ENCODE measurements around the gene METAP1D. TPM values are rescaled to one million over a fixed set of nuclear protein-coding genes. Genes with fewer than 3 reads are reported as not detected.
"Not testable (repeated sequence)": the region's sequence is repeated elsewhere in the genome, so short reads cannot be mapped to it uniquely, and the experiment has no call there.

METAP1D gene
- total RNA-seq, 1 experiment from 2014 or later = 20.7 TPM

DNA sequence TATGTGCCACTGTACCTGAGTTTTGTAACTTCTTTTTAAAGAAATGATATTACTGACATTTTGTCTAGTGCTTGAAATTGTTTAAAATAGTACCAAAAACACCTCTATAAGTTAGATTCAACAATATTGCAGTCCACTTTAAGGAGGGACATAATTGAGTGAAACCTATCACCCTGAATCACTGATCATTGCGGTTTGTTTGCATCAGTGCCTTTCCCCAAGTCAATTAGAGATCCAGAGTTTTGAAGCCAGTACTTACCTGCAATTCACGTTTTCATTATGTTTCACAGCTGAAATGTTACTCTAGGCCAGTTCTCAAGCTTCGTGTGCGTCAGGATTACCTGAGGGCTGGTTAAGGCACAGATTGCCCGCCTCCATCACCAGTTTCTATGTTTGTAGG is 58.9 kb downstream of the METAP1D start:
- Histone ChIP-seq H3K4me2 (ENCODE audit: low read depth, low read length, poor library complexity, severe bottlenecking) (no peak overlapping the region), H3K4me3 (ENCODE audit: low read length) (no peak overlapping the region), H3K36me3 (ENCODE audit: insufficient read depth, low read length) (no peaks in the 10 kb centered on the region), H3K9ac (ENCODE audit: low read length) (no peak overlapping the region), H3K79me2 (ENCODE audit: low read length) (no peaks in the 10 kb centered on the region), H3K9me2 (replicated peaks; ENCODE audit: insufficient read depth, low read length) (no peaks in the 10 kb centered on the region), H3K4me1 (ENCODE audit: low read length) (peaks cover 28% of the 10 kb centered on the region), H3K27ac (ENCODE audit: low read length) (no peak overlapping the region), H3K27me3 (ENCODE audit: low read length) (no peaks in the 10 kb centered on the region), H3K9me3 (ENCODE audit: low read length) (no peaks in the 10 kb centered on the region), H2AFZ (ENCODE audit: low read length) (no peak overlapping the region), H4K20me1 (ENCODE audit: insufficient read depth, low read depth, low read length) (no peaks in the 10 kb centered on the region)
- no peak for DNase-seq

DNA sequence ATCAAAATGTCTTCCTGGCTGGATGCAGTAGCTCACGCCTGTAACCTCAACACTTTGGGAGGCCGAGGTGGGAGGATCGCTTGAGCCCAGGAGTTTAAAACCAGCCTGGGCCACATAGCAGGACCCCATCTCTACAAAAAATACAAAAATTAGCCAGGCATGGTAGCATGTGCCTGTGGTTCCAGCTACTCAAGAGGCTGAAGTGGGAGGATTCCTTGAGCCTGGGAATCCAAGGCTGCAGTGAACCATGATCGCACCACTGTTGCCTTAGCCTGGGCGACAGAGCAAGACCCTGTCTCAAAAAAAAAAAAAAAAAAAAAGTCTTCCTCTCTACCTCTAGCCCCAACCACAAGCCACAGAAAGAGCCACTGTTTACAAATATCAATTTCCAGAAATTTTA is 60.4 kb downstream of the METAP1D start:
- H3K9me2 ChIP-seq (replicated peaks; ENCODE audit: insufficient read depth, low read length); H3K9ac ChIP-seq (ENCODE audit: low read length); H3K79me2 ChIP-seq (ENCODE audit: low read length); H3K27ac ChIP-seq (ENCODE audit: low read length); H3K36me3 ChIP-seq (ENCODE audit: insufficient read depth, low read length); H3K27me3 ChIP-seq (ENCODE audit: low read length); H2AFZ ChIP-seq (ENCODE audit: low read length); DNase-seq; H3K4me3 ChIP-seq (ENCODE audit: low read length); H3K4me2 ChIP-seq (ENCODE audit: low read depth, low read length, poor library complexity, severe bottlenecking); H3K9me3 ChIP-seq (ENCODE audit: low read length); H4K20me1 ChIP-seq (ENCODE audit: insufficient read depth, low read depth, low read length): not testable (repeated sequence)
- peaks cover 37% of the 10 kb centered on the region for H3K4me1 ChIP-seq (ENCODE audit: low read length)

- peak overlapping the region; percentile 76 for H2AFZ ChIP-seq (ENCODE audit: low read length)
- H3K4me3 ChIP-seq (ENCODE audit: low read length) = peak overlapping the region; percentile 27; the same call in 1 of the 2 replicates
Observed at GRCh38 chr2:172062402-172063004, 62.8 kb downstream of the METAP1D start.

DNA sequence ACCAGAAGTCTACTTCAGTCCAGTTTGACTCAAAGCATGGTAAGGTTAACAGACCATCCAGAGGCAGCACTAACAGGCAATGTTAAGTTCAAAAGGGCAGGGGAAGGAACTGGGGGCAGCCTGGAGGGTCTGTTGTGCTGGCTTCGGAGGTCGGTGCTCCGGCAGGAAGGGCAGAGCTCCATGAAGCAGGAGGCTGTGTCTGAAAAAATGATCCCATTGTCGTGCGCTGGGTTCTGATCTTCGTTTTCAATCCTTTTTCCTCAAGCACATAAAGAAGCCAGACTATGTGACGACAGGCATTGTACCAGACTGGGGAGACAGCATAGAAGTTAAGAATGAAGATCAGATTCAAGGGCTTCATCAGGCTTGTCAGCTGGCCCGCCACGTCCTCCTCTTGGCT is 63.7 kb downstream of the METAP1D start:
- H3K4me1 ChIP-seq (ENCODE audit: low read length) = peaks cover 36% of the 10 kb centered on the region
- peak overlapping the region; percentile 76 for H2AFZ ChIP-seq (ENCODE audit: low read length)
- H3K79me2 ChIP-seq (ENCODE audit: low read length) = no peaks in the 10 kb centered on the region
- H3K9me3 ChIP-seq (ENCODE audit: low read length) = no peaks in the 10 kb centered on the region
- peak overlapping the region; percentile 60 for H3K4me2 ChIP-seq (ENCODE audit: low read depth, low read length, poor library complexity, severe bottlenecking)
- no peaks in the 10 kb centered on the region for H3K36me3 ChIP-seq (ENCODE audit: insufficient read depth, low read length)
- no peaks in the 10 kb centered on the region for H3K9me2 ChIP-seq (replicated peaks; ENCODE audit: insufficient read depth, low read length)
- peak overlapping the region; percentile 27 for H3K4me3 ChIP-seq (ENCODE audit: low read length)
- DNase-seq = no peak
- no peaks in the 10 kb centered on the region for H4K20me1 ChIP-seq (ENCODE audit: insufficient read depth, low read depth, low read length)
- H3K9ac ChIP-seq (ENCODE audit: low read length) = peak overlapping the region; percentile 25; the same call in 1 of the 2 replicates
- H3K27ac ChIP-seq (ENCODE audit: low read length) = peak overlapping the region; percentile 64
- H3K27me3 ChIP-seq (ENCODE audit: low read length) = no peaks in the 10 kb centered on the region

More at GRCh38 chr2:172062402-172063004, 62.8 kb downstream of the METAP1D start:
- H3K4me1 ChIP-seq (ENCODE audit: low read length) = peaks cover 36% of the 10 kb centered on the region
- no peak for DNase-seq
- peak overlapping the region; percentile 60 for H3K4me2 ChIP-seq (ENCODE audit: low read depth, low read length, poor library complexity, severe bottlenecking)
- no peaks in the 10 kb centered on the region for H3K9me3 ChIP-seq (ENCODE audit: low read length)
- H3K79me2 ChIP-seq (ENCODE audit: low read length) = no peaks in the 10 kb centered on the region
- no peaks in the 10 kb centered on the region for H3K36me3 ChIP-seq (ENCODE audit: insufficient read depth, low read length)
- H3K9me2 ChIP-seq (replicated peaks; ENCODE audit: insufficient read depth, low read length) = no peaks in the 10 kb centered on the region
- peak overlapping the region; percentile 64 for H3K27ac ChIP-seq (ENCODE audit: low read length)
- H3K9ac ChIP-seq (ENCODE audit: low read length) = peak overlapping the region; percentile 25
- no peaks in the 10 kb centered on the region for H4K20me1 ChIP-seq (ENCODE audit: insufficient read depth, low read depth, low read length)
- H3K27me3 ChIP-seq (ENCODE audit: low read length) = no peaks in the 10 kb centered on the region

DNA sequence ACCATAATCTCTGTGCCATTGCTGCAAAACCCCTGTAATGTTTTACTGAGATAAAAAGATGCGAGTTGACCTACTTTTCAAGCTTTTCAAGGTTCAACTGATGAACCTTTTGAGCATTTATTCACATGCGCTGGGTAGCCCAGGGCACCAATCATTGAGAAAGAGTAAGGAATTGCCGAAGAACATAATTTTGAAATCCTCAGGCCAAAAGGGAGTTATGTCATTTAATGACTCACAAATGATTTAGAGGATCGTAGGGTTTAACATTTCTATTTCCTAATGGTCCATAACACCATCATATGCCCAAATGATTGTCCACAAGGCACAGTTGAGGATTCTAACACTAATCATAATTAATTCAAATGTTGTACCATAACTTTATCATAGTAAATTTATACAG is 65.4 kb downstream of the METAP1D start:
- Histone ChIP-seq H3K27ac (ENCODE audit: low read length) (no peak overlapping the region), H3K27me3 (ENCODE audit: low read length) (no peaks in the 10 kb centered on the region), H3K36me3 (ENCODE audit: insufficient read depth, low read length) (no peaks in the 10 kb centered on the region), H2AFZ (ENCODE audit: low read length) (no peak overlapping the region), H4K20me1 (ENCODE audit: insufficient read depth, low read depth, low read length) (no peaks in the 10 kb centered on the region), H3K9me3 (ENCODE audit: low read length) (no peaks in the 10 kb centered on the region), H3K9me2 (replicated peaks; ENCODE audit: insufficient read depth, low read length) (no peaks in the 10 kb centered on the region), H3K4me3 (ENCODE audit: low read length) (no peak overlapping the region), H3K79me2 (ENCODE audit: low read length) (no peaks in the 10 kb centered on the region), H3K9ac (ENCODE audit: low read length) (no peak overlapping the region), H3K4me2 (ENCODE audit: low read depth, low read length, poor library complexity, severe bottlenecking) (no peak overlapping the region), H3K4me1 (ENCODE audit: low read length) (peaks cover 29% of the 10 kb centered on the region)
- DNase-seq = peak; percentile 19

- Histone ChIP-seq H3K27ac (ENCODE audit: low read length) (no peak overlapping the region), H3K9me2 (replicated peaks; ENCODE audit: insufficient read depth, low read length) (no peaks in the 10 kb centered on the region), H3K79me2 (ENCODE audit: low read length) (no peaks in the 10 kb centered on the region), H3K9ac (ENCODE audit: low read length) (no peak overlapping the region), H3K4me1 (ENCODE audit: low read length) (peaks cover 29% of the 10 kb centered on the region), H3K4me3 (ENCODE audit: low read length) (no peak overlapping the region), H4K20me1 (ENCODE audit: insufficient read depth, low read depth, low read length) (no peaks in the 10 kb centered on the region), H3K27me3 (ENCODE audit: low read length) (no peaks in the 10 kb centered on the region), H3K9me3 (ENCODE audit: low read length) (no peaks in the 10 kb centered on the region), H3K36me3 (ENCODE audit: insufficient read depth, low read length) (no peaks in the 10 kb centered on the region), H3K4me2 (ENCODE audit: low read depth, low read length, poor library complexity, severe bottlenecking) (no peak overlapping the region), H2AFZ (ENCODE audit: low read length) (no peak overlapping the region)
- no peak for DNase-seq
Observed at GRCh38 chr2:172066394-172066886, 66.7 kb downstream of the METAP1D start.

DNA sequence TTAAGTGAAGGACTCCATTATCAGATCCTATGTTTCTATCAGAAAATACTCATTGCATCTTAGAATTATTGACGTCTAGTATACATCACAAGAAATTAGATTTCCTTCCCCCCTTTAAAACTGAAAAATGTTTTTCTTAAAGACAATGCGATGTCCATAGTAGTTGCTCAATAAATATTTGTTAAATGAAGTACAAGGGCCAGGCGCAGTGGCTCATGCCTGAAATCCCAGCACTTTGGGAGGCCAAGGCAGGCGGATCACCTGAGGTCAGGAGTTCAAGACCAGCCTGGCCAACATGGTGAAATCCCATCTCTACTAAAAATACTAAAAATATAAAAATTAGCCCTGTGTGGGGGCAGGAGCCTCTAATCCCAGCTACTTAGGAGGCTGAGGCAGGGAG is 68.2 kb downstream of the METAP1D start:
- peaks cover 19% of the 10 kb centered on the region for H3K4me1 ChIP-seq (ENCODE audit: low read length)
- H3K36me3 ChIP-seq (ENCODE audit: insufficient read depth, low read length); H3K4me2 ChIP-seq (ENCODE audit: low read depth, low read length, poor library complexity, severe bottlenecking); H3K9me3 ChIP-seq (ENCODE audit: low read length); H3K9me2 ChIP-seq (replicated peaks; ENCODE audit: insufficient read depth, low read length); H3K79me2 ChIP-seq (ENCODE audit: low read length); H3K27me3 ChIP-seq (ENCODE audit: low read length); H3K27ac ChIP-seq (ENCODE audit: low read length); H4K20me1 ChIP-seq (ENCODE audit: insufficient read depth, low read depth, low read length); H3K4me3 ChIP-seq (ENCODE audit: low read length); DNase-seq; H2AFZ ChIP-seq (ENCODE audit: low read length); H3K9ac ChIP-seq (ENCODE audit: low read length): not testable (repeated sequence)

- no peaks in the 10 kb centered on the region for H3K4me1 ChIP-seq (ENCODE audit: low read length)
- no peak overlapping the region for H3K9ac ChIP-seq (ENCODE audit: low read length)
- H3K4me2 ChIP-seq (ENCODE audit: low read depth, low read length, poor library complexity, severe bottlenecking) = no peak overlapping the region
- DNase-seq = no peak
- H3K27ac ChIP-seq (ENCODE audit: low read length) = no peak overlapping the region
- no peaks in the 10 kb centered on the region for H3K9me3 ChIP-seq (ENCODE audit: low read length)
- H4K20me1 ChIP-seq (ENCODE audit: insufficient read depth, low read depth, low read length) = no peaks in the 10 kb centered on the region
- no peaks in the 10 kb centered on the region for H3K27me3 ChIP-seq (ENCODE audit: low read length)
- H3K4me3 ChIP-seq (ENCODE audit: low read length) = no peak overlapping the region
- no peaks in the 10 kb centered on the region for H3K79me2 ChIP-seq (ENCODE audit: low read length)
- no peaks in the 10 kb centered on the region for H3K9me2 ChIP-seq (replicated peaks; ENCODE audit: insufficient read depth, low read length)
- no peaks in the 10 kb centered on the region for H3K36me3 ChIP-seq (ENCODE audit: insufficient read depth, low read length)
- H2AFZ ChIP-seq (ENCODE audit: low read length) = no peak overlapping the region
Observed at GRCh38 chr2:172070936-172071335, 71.2 kb downstream of the METAP1D start.

Data from Karpas-422 (cell line).